HepG2 (cell line): ENCODE results near the gene G6PC2. TPM values are rescaled to one million over a fixed set of nuclear protein-coding genes. Genes with fewer than 3 reads are reported as not detected.

Experiments used
- ATAC-seq: fragments of 200-7000 bp; cut with Tn5 transposase; 3 replicates; pipeline ENCODE4 v1.9.1; 2020; ENCODE audit warnings: mild to moderate bottlenecking, moderate library complexity
- BruUV-seq: library from RNA; stranded (reverse); fragments of 400-500 nt; replicated peaks from 2 replicates; lab custom pipeline; 2021; lab: Mats Ljungman, UMichigan
- CTCF ChIA-PET: fragments of 300-600 bp; formaldehyde crosslinking; extraction: SDS; loops from one replicate; lab custom pipeline; 2021; ENCODE audit warnings: low total read pairs, inconsistent platforms, low intra/inter-chr PET ratio; lab: Yijun Ruan, JAX
- POLR2A ChIA-PET: fragments of 350-600 bp; sonication (Branson Sonifier 250); formaldehyde crosslinking; loops from one replicate; lab custom pipeline; 2020; ENCODE audit warnings: antibody characterized with exemption, inconsistent platforms; lab: Yijun Ruan, JAX
- DNase-seq: peaks from one replicate; pipeline ENCODE4 v3.0.0-alpha.2; 2015; ENCODE audit warnings: low spot score
- FAIRE-seq: peaks from 3 replicates; lab custom pipeline; 2011; peaks lifted over from hg19 to GRCh38; lab: Jason Lieb, UNC
- H2AFZ ChIP-seq: one replicate; pipeline ENCODE4 v1.6.1; 2011; ENCODE audit warnings: low read length, inconsistent platforms
- H3K27ac ChIP-seq: fragments of 300-600 bp; 3 replicates; pipeline ENCODE4 v1.8.0; 2011; ENCODE audit warnings: mixed run types, mild to moderate bottlenecking, mixed read lengths, low read length, inconsistent platforms; ENCODE audit not compliant: insufficient read depth; ENCODE audit errors: extremely low read length
- H3K27me3 ChIP-seq, 2 experiments: fragments of 200-600 bp in 1 of 2; 2 replicates in 1 of 2; 3 replicates in 1 of 2; pipeline versions ENCODE4 v1.6.0 to v1.8.0; 2011; ENCODE audit warnings: low read length in 2 of 2, mild to moderate bottlenecking in 2 of 2, moderate library complexity in 2 of 2, inconsistent platforms in 1 of 2; ENCODE audit not compliant: insufficient read depth in 2 of 2, control insufficient read depth in 1 of 2
- H3K36me3 ChIP-seq, 2 experiments: fragments of 200-600 bp in 1 of 2; replicated peaks in 1 of 2; 2 replicates in 1 of 2; 3 replicates in 1 of 2; pipeline versions ENCODE4 v1.5.1 to v1.8.0; 2011; ENCODE audit warnings: low read length in 2 of 2, inconsistent platforms in 1 of 2; ENCODE audit not compliant: insufficient read depth in 2 of 2, control insufficient read depth in 1 of 2
- H3K4me1 ChIP-seq: 2 replicates; pipeline ENCODE4 v1.5.1; 2012; ENCODE audit warnings: low read length, inconsistent platforms; ENCODE audit not compliant: insufficient read depth
- H3K4me2 ChIP-seq: 2 replicates; pipeline ENCODE4 v1.6.0; 2011; ENCODE audit warnings: low read depth, low read length, inconsistent platforms
- H3K4me3 ChIP-seq, 3 experiments: fragments of 200-600 bp in 1 of 3; sonication (generic), shearing (Covaris generic) in 1 of 3; replicated peaks in 1 of 3; 2 replicates each; pipeline ENCODE4 v1.5.1; 2011 to 2016; ENCODE audit warnings: low read length in 3 of 3, inconsistent platforms in 2 of 3, low read depth in 2 of 3, mild to moderate bottlenecking in 2 of 3, control low read depth in 1 of 3, mixed read lengths in 1 of 3; ENCODE audit not compliant: insufficient read depth in 1 of 3
- H3K79me2 ChIP-seq: one replicate; pipeline ENCODE4 v1.6.1; 2011; ENCODE audit warnings: low read length, inconsistent platforms; ENCODE audit not compliant: insufficient read depth
- H3K9ac ChIP-seq: 2 replicates; pipeline ENCODE4 v1.6.0; 2011; ENCODE audit warnings: mild to moderate bottlenecking, low read depth, low read length, inconsistent platforms; ENCODE audit not compliant: insufficient read depth
- H3K9me3 ChIP-seq: 2 replicates; pipeline ENCODE4 v1.5.1; 2012; ENCODE audit warnings: mild to moderate bottlenecking, low read length
- H4K20me1 ChIP-seq: 2 replicates; pipeline ENCODE4 v1.6.0; 2011; ENCODE audit warnings: inconsistent platforms, mild to moderate bottlenecking, low read length, moderate library complexity; ENCODE audit not compliant: insufficient read depth
- AHDC1 ChIP-seq: sonication (generic); formaldehyde crosslinking; IDR thresholded peaks from 2 replicates; pipeline ENCODE4 v1.5.1; 2020; ENCODE audit warnings: mild to moderate bottlenecking, missing genetic modification reagents, borderline replicate concordance
- ARNT ChIP-seq: fragments of 450-650 bp; IDR thresholded peaks from 2 replicates; pipeline ENCODE4 v1.6.1; 2017
- ATAD3A ChIP-seq: sonication (generic); formaldehyde crosslinking; IDR thresholded peaks from 2 replicates; pipeline ENCODE4 v1.4.0; 2020; ENCODE audit warnings: missing genetic modification reagents
- FOXA3 ChIP-seq: IDR thresholded peaks from 2 replicates; pipeline ENCODE4 v1.6.1; 2016; ENCODE audit warnings: missing genetic modification reagents, missing compliant biosample characterization
- KAT2B ChIP-seq: fragments of 150-350 bp; IDR thresholded peaks from 2 replicates; pipeline ENCODE4 v1.6.1; 2014; ENCODE audit warnings: low read depth, low read length, borderline replicate concordance
- PHF21A ChIP-seq: sonication (generic); formaldehyde crosslinking; IDR thresholded peaks from 2 replicates; pipeline ENCODE4 v1.5.0; 2020; ENCODE audit warnings: mild to moderate bottlenecking, missing genetic modification reagents
- RXRB ChIP-seq: IDR thresholded peaks from 2 replicates; pipeline ENCODE4 v1.6.1; 2016; ENCODE audit warnings: borderline replicate concordance, missing genetic modification reagents, missing compliant biosample characterization
- STAT5B ChIP-seq: sonication (generic); formaldehyde crosslinking; IDR thresholded peaks from 2 replicates; pipeline ENCODE4 v1.4.0; 2020; ENCODE audit warnings: missing genetic modification reagents
- THAP7 ChIP-seq: sonication (generic); formaldehyde crosslinking; IDR thresholded peaks from 2 replicates; pipeline ENCODE4 v1.8.1; 2023; ENCODE audit warnings: mild to moderate bottlenecking, missing genetic modification reagents
- ZNF570 ChIP-seq: sonication (generic); formaldehyde crosslinking; IDR thresholded peaks from 2 replicates; pipeline ENCODE4 v1.4.0; 2020; ENCODE audit warnings: mild to moderate bottlenecking, missing genetic modification reagents, borderline replicate concordance
- ZNF672 ChIP-seq: sonication (generic); formaldehyde crosslinking; IDR thresholded peaks from 2 replicates; pipeline ENCODE4 v1.8.1; 2022; ENCODE audit warnings: missing genetic modification reagents
- WGBS: methylation state at CpG from one replicate; pipeline ENCODE4 v1.1.6; 2017; ENCODE audit warnings: low lambda C conversion rate; 5-methylcytosine and 5-hydroxymethylcytosine counted together
- in situ Hi-C: cut with HindIII; loops from 2 replicates; pipeline ENCODE4 v1.10.0; 2017; ENCODE audit warnings: low pct_unique_long_range_greater_than_20kb; ENCODE audit not compliant: extremely low pct_ligation_motif_present
- intact Hi-C: fragments of 100-400 bp; cut with micrococcal nuclease; formaldehyde crosslinking; loops from one replicate; pipeline ENCODE4 v1.10.0; 2022; ENCODE audit not compliant: unreplicated experiment
- polyA plus RNA-seq, 8 experiments: library from polyadenylated mRNA; depleted of rRNA in 3 of 8; stranded (reverse) in 7 of 8; unstranded in 1 of 8; fragments of >200 nt; fragmentation: Illumina TruSeq in 4 of 8; extraction: Trizol in 4 of 8; gene quantifications; 2 replicates each; pipeline versions ENCODE4 v1.2.1 to v1.2.3, GENCODE V29; 2011 to 2016; ENCODE audit warnings: low read depth in 4 of 8, missing spikeins in 1 of 8, mixed read lengths in 1 of 8; ENCODE audit not compliant: insufficient read depth in 1 of 8
- total RNA-seq, 5 experiments: library from RNA; depleted of rRNA; stranded (reverse); fragments of >200 nt; fragmentation: Illumina TruSeq; extraction: Trizol; gene quantifications; 2 replicates each; pipeline ENCODE4 v1.2.3, GENCODE V29; 2016; ENCODE audit warnings: low read depth in 1 of 5

G6PC2 gene
- total and polyA plus RNA-seq, 2 of the 13 experiments (the other 11 are each of a cell fraction or from before 2014, with no cell fraction given), result not detected

- TF ChIP-seq AHDC1 (CRISPR knock-in tag) (no peak), ZNF672 (CRISPR knock-in tag) (no peak), FOXA3 (CRISPR knock-in tag) (no peak)
Measured at GRCh38 chr2:168926621-168927386, 25.7 kb downstream of the G6PC2 start (continued).

GRCh38 chr2:168928113-168928831, 27.2 kb downstream of the G6PC2 start:
- H3K27me3 ChIP-seq, result no peaks in the 10 kb centered on the region
- no peak overlapping the region for H3K9ac ChIP-seq
- H3K4me3 ChIP-seq, result no peak overlapping the region
- CTCF ChIA-PET, result no interaction called here
- no peaks in the 10 kb centered on the region for H3K36me3 ChIP-seq
- no peaks in the 10 kb centered on the region for H3K4me1 ChIP-seq
- no peak overlapping the region for H3K4me2 ChIP-seq
- H2AFZ ChIP-seq, result no peak overlapping the region
- DNase-seq (no peak), ATAC-seq (no peak), FAIRE-seq (no peak)
- in situ Hi-C loops (no loop called here), intact Hi-C loops (no loop called here)
- POLR2A ChIA-PET, result no interaction called here
- H3K9me3 ChIP-seq, result no peaks in the 10 kb centered on the region
- no peaks in the 10 kb centered on the region for H3K79me2 ChIP-seq
- no TSS peak for BruUV-seq
- TF ChIP-seq ATAD3A (CRISPR knock-in tag) (no peak), KAT2B (no peak), ARNT (no peak), ZNF570 (no peak), RXRB (CRISPR knock-in tag) (no peak), STAT5B (CRISPR knock-in tag) (no peak), THAP7 (CRISPR knock-in tag) (no peak), PHF21A (no peak)
- 34% methylated on average over 3 of the region's 3 CpGs for WGBS
- H3K27ac ChIP-seq, result no peak overlapping the region
- no peaks in the 10 kb centered on the region for H4K20me1 ChIP-seq
